Loucy (cell line): ENCODE data around the gene C2orf69.

Experiments
- H2AFZ ChIP-seq: fragments of 200-600 bp; sonication (generic); 2 replicates; pipeline ENCODE4 v1.6.0; 2016; ENCODE audit warnings: antibody characterized with exemption, mild to moderate bottlenecking, low read length, moderate library complexity
- H3F3A ChIP-seq: fragments of 200-600 bp; 2 replicates; pipeline ENCODE4 v1.6.0; 2016; ENCODE audit warnings: antibody characterized with exemption, low read depth, mild to moderate bottlenecking
- H3K27me3 ChIP-seq: fragments of 200-600 bp; sonication (generic); 2 replicates; pipeline ENCODE4 v1.6.1; 2014; ENCODE audit warnings: low read length, mild to moderate bottlenecking; ENCODE audit not compliant: insufficient read depth, poor library complexity, severe bottlenecking
- H3K36me3 ChIP-seq: fragments of 200-600 bp; sonication (generic); 2 replicates; pipeline ENCODE4 v1.6.1; 2016; ENCODE audit warnings: low read length; ENCODE audit not compliant: insufficient read depth
- H3K4me1 ChIP-seq: fragments of 200-600 bp; sonication (generic); 2 replicates; pipeline ENCODE4 v1.5.1; 2014; ENCODE audit warnings: low read length, mild to moderate bottlenecking; ENCODE audit not compliant: insufficient read depth, poor library complexity, severe bottlenecking
- H3K4me2 ChIP-seq: fragments of 200-600 bp; sonication (generic); 2 replicates; pipeline ENCODE4 v1.6.0; 2014; ENCODE audit warnings: antibody characterized with exemption, low read length, low read depth, mild to moderate bottlenecking; ENCODE audit not compliant: poor library complexity, severe bottlenecking
- H3K4me3 ChIP-seq: fragments of 200-600 bp; sonication (generic); 2 replicates; pipeline ENCODE4 v1.5.1; 2014; ENCODE audit warnings: low read length, mild to moderate bottlenecking, mixed read lengths; ENCODE audit not compliant: poor library complexity, severe bottlenecking
- H3K79me2 ChIP-seq: fragments of 200-600 bp; sonication (generic); 2 replicates; pipeline ENCODE4 v1.6.1; 2014; ENCODE audit warnings: low read length; ENCODE audit not compliant: insufficient read depth
- H3K9ac ChIP-seq: fragments of 200-600 bp; sonication (generic); 2 replicates; pipeline ENCODE4 v1.6.0; 2014; ENCODE audit warnings: mild to moderate bottlenecking, low read depth, low read length, moderate library complexity; ENCODE audit not compliant: poor library complexity, severe bottlenecking
- H3K9me2 ChIP-seq: fragments of 200-600 bp; sonication (generic); replicated peaks from 2 replicates; pipeline ENCODE4 v1.6.1; 2016; ENCODE audit warnings: low read depth, low read length, mixed read lengths
- H3K9me3 ChIP-seq: fragments of 200-600 bp; sonication (generic); 2 replicates; pipeline ENCODE4 v1.6.1; 2014; ENCODE audit warnings: mild to moderate bottlenecking, antibody characterized with exemption, low read length, low read depth; ENCODE audit not compliant: insufficient read depth
- H4K20me1 ChIP-seq: fragments of 200-600 bp; sonication (generic); 2 replicates; pipeline ENCODE4 v1.6.0; 2014; ENCODE audit warnings: antibody characterized with exemption, low read length, mild to moderate bottlenecking; ENCODE audit not compliant: insufficient read depth, poor library complexity, severe bottlenecking
- EZH2phosphoT487 ChIP-seq: fragments of 200-600 bp; IDR thresholded peaks from 2 replicates; pipeline ENCODE4 v1.6.1; 2018; ENCODE audit warnings: antibody characterized with exemption, mild to moderate bottlenecking, moderate library complexity, borderline replicate concordance
- TF ChIP-seq, protein P1 (sequence below): fragments of 200-600 bp; sonication (generic); conservative IDR thresholded peaks from 2 replicates; pipeline ENCODE4 v1.5.1; 2014; ENCODE audit warnings: mild to moderate bottlenecking, antibody characterized with exemption, low read length

C2orf69 gene

DNA sequence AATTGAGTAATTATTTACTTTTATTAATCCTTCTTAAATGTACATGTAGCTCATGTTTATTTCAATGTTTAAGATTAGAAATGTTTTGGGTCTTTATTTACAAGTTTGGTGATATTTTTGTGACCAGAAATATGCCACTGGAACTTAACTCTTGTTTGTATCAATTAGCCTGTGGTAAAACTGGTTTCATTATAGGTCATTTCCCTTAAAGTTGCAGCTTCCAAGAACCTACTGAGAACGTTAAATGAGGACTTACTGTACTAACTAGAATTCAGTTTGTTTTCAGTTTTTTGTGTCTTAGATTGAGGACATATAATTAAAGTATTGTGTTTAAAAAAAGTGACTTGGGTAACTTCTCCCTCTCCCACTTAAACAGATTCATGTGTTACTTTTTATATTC lies 39.9 kb downstream of the C2orf69 start:
- peaks cover 12% of the 10 kb centered on the region for H4K20me1 ChIP-seq
- TF ChIP-seq, protein P1, sequence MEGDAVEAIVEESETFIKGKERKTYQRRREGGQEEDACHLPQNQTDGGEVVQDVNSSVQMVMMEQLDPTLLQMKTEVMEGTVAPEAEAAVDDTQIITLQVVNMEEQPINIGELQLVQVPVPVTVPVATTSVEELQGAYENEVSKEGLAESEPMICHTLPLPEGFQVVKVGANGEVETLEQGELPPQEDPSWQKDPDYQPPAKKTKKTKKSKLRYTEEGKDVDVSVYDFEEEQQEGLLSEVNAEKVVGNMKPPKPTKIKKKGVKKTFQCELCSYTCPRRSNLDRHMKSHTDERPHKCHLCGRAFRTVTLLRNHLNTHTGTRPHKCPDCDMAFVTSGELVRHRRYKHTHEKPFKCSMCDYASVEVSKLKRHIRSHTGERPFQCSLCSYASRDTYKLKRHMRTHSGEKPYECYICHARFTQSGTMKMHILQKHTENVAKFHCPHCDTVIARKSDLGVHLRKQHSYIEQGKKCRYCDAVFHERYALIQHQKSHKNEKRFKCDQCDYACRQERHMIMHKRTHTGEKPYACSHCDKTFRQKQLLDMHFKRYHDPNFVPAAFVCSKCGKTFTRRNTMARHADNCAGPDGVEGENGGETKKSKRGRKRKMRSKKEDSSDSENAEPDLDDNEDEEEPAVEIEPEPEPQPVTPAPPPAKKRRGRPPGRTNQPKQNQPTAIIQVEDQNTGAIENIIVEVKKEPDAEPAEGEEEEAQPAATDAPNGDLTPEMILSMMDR: no peak
- TF ChIP-seq EZH2phosphoT487: no peak
- H3K79me2 ChIP-seq: peaks cover 51% of the 10 kb centered on the region

DNA sequence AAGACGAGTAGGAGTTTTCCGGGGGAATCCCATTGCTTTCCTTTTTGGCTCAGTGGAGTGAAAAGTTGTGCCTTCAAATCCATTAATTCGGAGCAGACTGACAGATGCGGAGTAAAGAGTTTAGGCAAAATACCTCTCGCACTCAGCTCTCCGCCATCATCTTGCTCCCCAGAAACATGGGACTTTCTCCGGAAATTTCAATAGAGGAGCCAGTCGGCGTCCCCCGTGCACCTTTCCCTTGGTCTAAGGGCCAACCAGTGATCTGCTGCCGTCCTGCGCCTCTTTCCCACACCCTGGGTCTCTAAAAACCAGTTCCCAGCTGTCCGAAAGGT lies 43.9 kb downstream of the C2orf69 start:
- peak overlapping the region; percentile 94 for H2AFZ ChIP-seq
- no peaks in the 10 kb centered on the region for H3K9me2 ChIP-seq
- peaks cover 18% of the 10 kb centered on the region for H4K20me1 ChIP-seq
- no peaks in the 10 kb centered on the region for H3K27me3 ChIP-seq
- H3F3A ChIP-seq: no peaks in the 10 kb centered on the region
- H3K9ac ChIP-seq: peak overlapping the region; percentile 86
- peak overlapping the region; percentile 97 for H3K4me2 ChIP-seq
- TF ChIP-seq, protein P1: no peak
- no peak for TF ChIP-seq EZH2phosphoT487
- peak overlapping the region; percentile 100 for H3K4me3 ChIP-seq
- peaks cover 83% of the 10 kb centered on the region for H3K79me2 ChIP-seq
- no peaks in the 10 kb centered on the region for H3K9me3 ChIP-seq
- peaks cover 27% of the 10 kb centered on the region for H3K4me1 ChIP-seq
- peaks cover 11% of the 10 kb centered on the region; the same call in 1 of the 2 replicates for H3K36me3 ChIP-seq

More for the DNA sequence above, 39.9 kb downstream of the C2orf69 start:
- H3K9me3 ChIP-seq: no peaks in the 10 kb centered on the region
- H3K27me3 ChIP-seq: no peaks in the 10 kb centered on the region
- peak overlapping the region; percentile 16 for H3K4me2 ChIP-seq
- H3K9ac ChIP-seq: no peak overlapping the region
- H3K4me3 ChIP-seq: no peak overlapping the region
- no peak overlapping the region for H2AFZ ChIP-seq
- no peaks in the 10 kb centered on the region for H3F3A ChIP-seq
- H3K36me3 ChIP-seq: peaks cover 17% of the 10 kb centered on the region; the same call in 1 of the 2 replicates
- no peaks in the 10 kb centered on the region for H3K9me2 ChIP-seq
- peaks cover 19% of the 10 kb centered on the region for H3K4me1 ChIP-seq

DNA sequence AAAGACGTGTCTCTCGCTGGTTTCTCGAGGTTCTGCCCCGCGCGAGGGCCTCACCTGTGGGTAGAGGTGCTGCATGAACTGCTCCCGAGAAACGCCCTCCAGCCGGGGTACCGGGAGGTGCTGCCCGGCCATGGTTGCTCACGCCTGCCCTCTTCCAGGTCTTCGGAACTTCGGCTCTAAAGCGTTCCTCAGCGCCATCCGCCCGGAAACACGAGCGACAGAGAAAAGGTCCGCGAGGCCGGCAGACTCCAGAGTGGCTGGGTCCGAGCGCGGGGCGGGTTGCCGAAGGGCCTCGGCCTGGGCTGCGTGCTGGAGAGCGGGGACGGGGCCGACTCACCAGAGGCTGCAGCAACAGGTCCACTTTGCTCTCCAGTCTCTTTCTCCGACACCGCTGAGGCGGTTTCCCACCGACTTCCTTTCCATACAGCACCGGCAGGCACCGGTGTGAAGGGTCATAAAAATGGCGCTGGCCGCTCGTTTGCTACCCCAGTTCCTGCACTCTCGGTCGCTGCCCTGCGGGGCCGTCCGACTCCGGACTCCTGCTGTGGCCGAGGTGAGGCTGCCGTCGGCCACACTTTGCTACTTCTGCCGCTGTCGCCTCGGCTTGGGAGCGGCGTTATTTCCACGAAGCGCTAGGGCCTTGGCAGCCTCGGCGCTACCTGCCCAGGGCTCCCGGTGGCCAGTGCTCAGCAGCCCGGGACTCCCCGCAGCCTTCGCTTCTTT lies 44.4 kb downstream of the C2orf69 start, which contains the start of the genes MAIP1 and TYW5:
Gene MAIP1 (plus strand): TSS at position 244 of the 723 bp plus-strand sequence. CDS start 217 bp downstream, at position 461.
Gene TYW5 (minus strand): TSS at position 153 of the 723 bp plus-strand sequence. CDS start 21 bp downstream, at position 132.
- H3K79me2 ChIP-seq: peaks cover 81% of the 10 kb centered on the region
- TF ChIP-seq, protein P1: peak; percentile 28; the same call in 1 of the 2 replicates
- no peak for TF ChIP-seq EZH2phosphoT487
- no peaks in the 10 kb centered on the region for H3K27me3 ChIP-seq
- peak within 1 kb of the TSS; percentile 86 for H3K9ac ChIP-seq
- peaks cover 16% of the 10 kb centered on the region; the same call in 1 of the 2 replicates for H3K36me3 ChIP-seq
- peak within 1 kb of the TSS; percentile 94 for H2AFZ ChIP-seq
- no peaks in the 10 kb centered on the region for H3K9me3 ChIP-seq
- H3K9me2 ChIP-seq: no peaks in the 10 kb centered on the region
- H3F3A ChIP-seq: no peaks in the 10 kb centered on the region
- H3K4me2 ChIP-seq: peak within 1 kb of the TSS; percentile 97
- peaks cover 17% of the 10 kb centered on the region for H4K20me1 ChIP-seq
- peaks cover 27% of the 10 kb centered on the region for H3K4me1 ChIP-seq
- peak within 1 kb of the TSS; percentile 100 for H3K4me3 ChIP-seq
